ENCODE results near the gene KIF1B. TPM values are rescaled to one million over a fixed set of nuclear protein-coding genes. Genes with fewer than 3 reads are reported as not detected.
A peak's percentile ranks its signal among the peaks of the same experiment; 100 is the strongest.

Gene KIF1B
- total RNA-seq, 6 experiments from 2014 or later: 21.7 to 29.4 (median 23.2) TPM

- no peak overlapping the region for H3K27ac ChIP-seq
- H3K36me3 ChIP-seq: no peaks in the 10 kb centered on the region
- no peak for DNase-seq
- H3K4me1 ChIP-seq: no peaks in the 10 kb centered on the region
- no peak overlapping the region for H3K4me3 ChIP-seq
- intact Hi-C loops (cut with DNase I): no loop called here
- no peaks in the 10 kb centered on the region for H3K9me3 ChIP-seq
- WGBS (ENCODE audit: insufficient coverage, low coverage, low lambda C conversion rate, missing lambda C conversion rate): 71% methylated on average over 4 of the region's 6 CpGs
- H3K27me3 ChIP-seq: no peaks in the 10 kb centered on the region
- TF ChIP-seq POLR2A (IDR thresholded peaks at IDR 0.05) (no peak), CTCF (IDR thresholded peaks at IDR 0.05) (no peak)
- no peak for ATAC-seq
Observed at GRCh38 chr1:10193288-10193687, 17.1 kb upstream of the KIF1B start.

DNA sequence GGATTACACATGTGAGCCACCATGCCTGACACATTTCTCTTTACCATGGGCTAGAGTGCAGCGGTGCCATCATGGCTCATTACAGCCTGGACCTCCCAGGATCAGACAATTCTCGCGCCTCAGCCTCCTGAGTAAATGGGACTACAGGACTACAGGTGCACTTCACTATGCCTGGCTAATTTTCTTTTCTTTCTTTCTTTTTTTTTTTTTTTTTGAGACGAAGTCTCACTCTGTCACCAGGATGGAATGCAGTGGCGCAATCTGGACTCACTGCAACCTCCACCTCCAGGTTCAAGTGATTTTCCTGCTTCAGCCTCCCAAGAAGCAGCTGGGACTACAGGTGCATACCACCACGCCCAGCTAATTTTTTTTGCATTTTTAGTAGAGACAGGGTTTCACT is 14.8 kb upstream of the KIF1B start:
- H3K9me3 ChIP-seq: no peaks in the 10 kb centered on the region
- ATAC-seq (peak in 1 of 4 donors; percentile 22), DNase-seq (no peak)
- no peaks in the 10 kb centered on the region for H3K27me3 ChIP-seq
- no peak overlapping the region for H3K27ac ChIP-seq
- intact Hi-C loops (cut with DNase I): no loop called here
- no peaks in the 10 kb centered on the region for H3K4me1 ChIP-seq
- WGBS (ENCODE audit: insufficient coverage, low coverage, low lambda C conversion rate, missing lambda C conversion rate): 74% methylated on average over 5 of the region's 6 CpGs
- TF ChIP-seq CTCF (IDR thresholded peaks at IDR 0.05): no peak
- TF ChIP-seq POLR2A (IDR thresholded peaks at IDR 0.05): no peak
- H3K4me3 ChIP-seq: no peak overlapping the region
- H3K36me3 ChIP-seq: no peaks in the 10 kb centered on the region

DNA sequence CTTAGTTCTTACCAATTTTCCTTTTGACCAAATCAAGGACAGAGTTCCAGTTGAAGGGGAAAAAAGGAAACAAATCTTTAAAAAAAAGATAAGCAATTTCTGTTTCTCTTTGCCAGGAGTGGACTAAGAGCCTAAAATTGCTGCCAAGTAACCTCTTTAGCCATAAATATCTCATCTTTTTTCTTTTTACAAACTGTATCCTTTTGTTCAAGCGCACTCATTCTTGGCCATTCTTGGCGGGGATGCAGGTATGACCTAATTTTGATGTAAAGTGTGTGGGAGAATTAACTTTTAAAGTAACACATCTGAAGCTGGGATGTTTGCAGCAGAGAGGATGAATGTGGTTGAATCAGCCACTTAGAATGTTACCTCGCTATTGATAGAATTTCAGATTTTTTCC is 13.4 kb upstream of the KIF1B start:
- Histone ChIP-seq H3K4me3 (no peak overlapping the region), H3K4me1 (no peaks in the 10 kb centered on the region), H3K27me3 (no peaks in the 10 kb centered on the region), H3K27ac (no peak overlapping the region), H3K9me3 (no peaks in the 10 kb centered on the region), H3K36me3 (no peaks in the 10 kb centered on the region)
- TF ChIP-seq POLR2A (IDR thresholded peaks at IDR 0.05) (no peak), CTCF (IDR thresholded peaks at IDR 0.05) (no peak)
- intact Hi-C loops (cut with DNase I): no loop called here
- ATAC-seq: no peak
- WGBS (ENCODE audit: insufficient coverage, low coverage, low lambda C conversion rate, missing lambda C conversion rate): 59% methylated on average over 3 of the region's 3 CpGs
- no peak for DNase-seq

GRCh38 chr1:10200620-10201019 is 9.8 kb upstream of the KIF1B start:
- H3K27ac ChIP-seq: no peak overlapping the region
- TF ChIP-seq POLR2A (IDR thresholded peaks at IDR 0.05): no peak
- no peak for TF ChIP-seq CTCF (IDR thresholded peaks at IDR 0.05)
- 79% methylated on average over 2 of the region's 4 CpGs for WGBS (ENCODE audit: insufficient coverage, low coverage, low lambda C conversion rate, missing lambda C conversion rate)
- no peaks in the 10 kb centered on the region for H3K36me3 ChIP-seq
- no peaks in the 10 kb centered on the region for H3K9me3 ChIP-seq
- H3K4me1 ChIP-seq: no peaks in the 10 kb centered on the region
- intact Hi-C loops (cut with DNase I): loop anchor here (10.0 kb wide), 1 partner anchor 134 kb away; no protein-coding TSS in a partner anchor
- no peaks in the 10 kb centered on the region for H3K27me3 ChIP-seq
- DNase-seq (no peak), ATAC-seq (no peak)
- H3K4me3 ChIP-seq: no peak overlapping the region

Data from right lobe of liver (tissue), 6 donors.